Measurements from ENCODE around the gene ALDH1A2.

GRCh38 chr15:57914350-57915055 is 151.0 kb downstream of the ALDH1A2 start:
- TF ChIP-seq, protein P1, sequence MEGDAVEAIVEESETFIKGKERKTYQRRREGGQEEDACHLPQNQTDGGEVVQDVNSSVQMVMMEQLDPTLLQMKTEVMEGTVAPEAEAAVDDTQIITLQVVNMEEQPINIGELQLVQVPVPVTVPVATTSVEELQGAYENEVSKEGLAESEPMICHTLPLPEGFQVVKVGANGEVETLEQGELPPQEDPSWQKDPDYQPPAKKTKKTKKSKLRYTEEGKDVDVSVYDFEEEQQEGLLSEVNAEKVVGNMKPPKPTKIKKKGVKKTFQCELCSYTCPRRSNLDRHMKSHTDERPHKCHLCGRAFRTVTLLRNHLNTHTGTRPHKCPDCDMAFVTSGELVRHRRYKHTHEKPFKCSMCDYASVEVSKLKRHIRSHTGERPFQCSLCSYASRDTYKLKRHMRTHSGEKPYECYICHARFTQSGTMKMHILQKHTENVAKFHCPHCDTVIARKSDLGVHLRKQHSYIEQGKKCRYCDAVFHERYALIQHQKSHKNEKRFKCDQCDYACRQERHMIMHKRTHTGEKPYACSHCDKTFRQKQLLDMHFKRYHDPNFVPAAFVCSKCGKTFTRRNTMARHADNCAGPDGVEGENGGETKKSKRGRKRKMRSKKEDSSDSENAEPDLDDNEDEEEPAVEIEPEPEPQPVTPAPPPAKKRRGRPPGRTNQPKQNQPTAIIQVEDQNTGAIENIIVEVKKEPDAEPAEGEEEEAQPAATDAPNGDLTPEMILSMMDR (IDR thresholded peaks at IDR 0.05) = no peak
- no peak for TF ChIP-seq POLR2A (IDR thresholded peaks at IDR 0.05)

All from right lobe of liver (tissue), 4 donors.